HCT116 (cell line): ENCODE results near the gene NFAT5.

Experiments
- CTCF ChIP-seq, 3 experiments: fragments of 200-600 bp in 1 of 3; sonication (generic) in 1 of 3; IDR thresholded peaks in 2 of 3; conservative IDR thresholded peaks in 1 of 3; 2 replicates each; pipeline ENCODE4 v1.5.1; 2012 to 2017; ENCODE audit warnings: low read depth in 2 of 3, low read length in 2 of 3, antibody characterized with exemption in 1 of 3, borderline replicate concordance in 1 of 3, control low read depth in 1 of 3, mild to moderate bottlenecking in 1 of 3, mixed read lengths in 1 of 3, mixed run types in 1 of 3, moderate library complexity in 1 of 3; ENCODE audit not compliant: insufficient read depth in 1 of 3
- POLR2A ChIP-seq: IDR thresholded peaks from 2 replicates; pipeline ENCODE4 v1.7.0; 2011; ENCODE audit warnings: borderline replicate concordance; ENCODE audit not compliant: insufficient read depth, insufficient read length; ENCODE audit errors: extremely low read depth
- POLR2AphosphoS5 ChIP-seq: IDR thresholded peaks from 2 replicates; pipeline ENCODE4 v1.6.1; 2011; ENCODE audit warnings: mild to moderate bottlenecking, low read depth, low read length, moderate library complexity
- SP1 ChIP-seq: IDR thresholded peaks from 2 replicates; pipeline ENCODE4 v1.6.1; 2012; ENCODE audit warnings: low read depth
- SRF ChIP-seq: IDR thresholded peaks from 2 replicates; pipeline ENCODE4 v1.6.1; 2012; ENCODE audit warnings: low read depth
- ZBTB33 ChIP-seq: IDR thresholded peaks from 2 replicates; pipeline ENCODE4 v1.6.1; 2011; ENCODE audit warnings: mild to moderate bottlenecking, low read length, moderate library complexity; ENCODE audit not compliant: insufficient replicate concordance; ENCODE audit errors: extremely low read depth
- TF ChIP-seq, protein P1 (sequence below): IDR thresholded peaks from 2 replicates; pipeline ENCODE4 v1.6.1; 2012

- TF ChIP-seq ZBTB33 = no peak
- no peak; the same call in 1 of the 2 replicates for TF ChIP-seq SP1
- TF ChIP-seq, protein P1, sequence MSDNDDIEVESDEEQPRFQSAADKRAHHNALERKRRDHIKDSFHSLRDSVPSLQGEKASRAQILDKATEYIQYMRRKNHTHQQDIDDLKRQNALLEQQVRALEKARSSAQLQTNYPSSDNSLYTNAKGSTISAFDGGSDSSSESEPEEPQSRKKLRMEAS = no peak
- TF ChIP-seq CTCF (IDR thresholded peaks at IDR 0.05 in 2 of 3, conservative IDR thresholded peaks at IDR 0.05 in 1 of 3; ENCODE audit: borderline replicate concordance in 1 of 3, insufficient read depth in 1 of 3, low read depth in 2 of 3, low read length in 2 of 3) = no peak
- TF ChIP-seq POLR2A = no peak
- no peak for TF ChIP-seq SRF
- TF ChIP-seq POLR2AphosphoS5 = 0 out of 2 replicates have a peak, but pooled peaks have one; percentile 10
Measured at GRCh38 chr16:69595127-69596036, 29.6 kb downstream of the NFAT5 start.
